ENCODE data around the gene SLC7A4.
"Not testable (repeated sequence)": the region's sequence is repeated elsewhere in the genome, so short reads cannot be mapped to it uniquely, and the experiment has no call there.

SLC7A4 gene

GRCh38 chr22:21054046-21054713 lies 21.8 kb upstream of the SLC7A4 start:
- Histone ChIP-seq H3K27ac (no peak overlapping the region), H3K9ac (0 out of 22 replicates have a peak overlapping the region, but pooled peaks of 1 of the 11 experiments have one; percentile 19), H3K4me3 (no peak overlapping the region), H3K4me1 (peaks cover 23 to 64% (median 50%) of the 10 kb centered on the region in 10 experiments), H3K36me3 (no peaks in the 10 kb centered on the region), H4K20me1 (0 out of 22 replicates have a peak, but pooled peaks cover 0 to 2% (median 0%) of the 10 kb centered on the region in 11 experiments), H3K27me3 (no peaks in the 10 kb centered on the region), H3K9me3 (replicated peaks in 1 of 11) (no peaks in the 10 kb centered on the region), H3K4me2 (peak overlapping the region in 9 of 11 experiments; percentile 18 to 88 (median 79); a peak in 18 of 22 replicates)
- no peak for TF ChIP-seq Cebpa-rat (IDR thresholded peaks at IDR 0.05)

- no peaks in the 10 kb centered on the region for H3K36me3 ChIP-seq
- H3K27me3 ChIP-seq: no peaks in the 10 kb centered on the region
- H3K4me2 ChIP-seq: no peak overlapping the region
- TF ChIP-seq Cebpa-rat (IDR thresholded peaks at IDR 0.05): no peak
- 0 out of 22 replicates have a peak, but pooled peaks cover 0 to 2% (median 0%) of the 10 kb centered on the region in 11 experiments for H4K20me1 ChIP-seq
- no peak overlapping the region for H3K27ac ChIP-seq
- H3K4me1 ChIP-seq: peaks cover 23 to 64% (median 50%) of the 10 kb centered on the region in 10 experiments
- H3K4me3 ChIP-seq: no peak overlapping the region
- H3K9ac ChIP-seq: no peak overlapping the region
- no peaks in the 10 kb centered on the region for H3K9me3 ChIP-seq (replicated peaks in 1 of 11)
These were observed 20.5 kb upstream of the SLC7A4 start for GRCh38 chr22:21052715-21053459.

DNA sequence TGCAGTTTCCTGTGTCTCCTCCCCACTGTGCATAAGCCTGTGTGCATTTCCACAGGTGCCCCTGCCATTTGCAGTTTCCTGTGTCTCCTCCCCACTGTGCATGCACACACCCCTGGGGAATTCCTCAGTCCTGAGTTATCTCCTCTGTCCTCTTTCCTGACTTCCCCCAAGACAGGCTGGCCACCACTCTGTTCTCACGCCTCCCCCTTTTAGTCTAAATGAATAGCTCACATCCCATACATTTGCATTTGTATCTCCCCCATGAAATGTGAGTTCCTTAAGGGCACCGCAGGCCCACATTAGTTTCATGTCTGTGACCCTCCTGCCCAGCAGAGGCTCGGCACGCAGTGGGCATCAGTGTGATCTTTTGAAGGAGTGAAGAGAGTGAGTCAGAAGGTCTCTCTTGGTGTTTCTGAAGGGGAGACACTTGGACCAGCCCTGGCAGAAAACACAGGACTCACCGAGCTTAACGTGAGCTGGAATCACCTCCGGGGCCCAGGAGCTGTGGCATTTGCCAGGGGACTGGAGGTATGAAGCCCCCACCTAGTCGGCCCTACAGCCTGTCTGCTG lies 19.6 kb upstream of the SLC7A4 start:
- Histone ChIP-seq H3K4me1 (peaks cover 21 to 61% (median 47%) of the 10 kb centered on the region in 10 experiments), H3K4me3 (no peak overlapping the region), H4K20me1 (0 out of 22 replicates have a peak, but pooled peaks cover 0 to 2% (median 0%) of the 10 kb centered on the region in 11 experiments), H3K36me3 (no peaks in the 10 kb centered on the region), H3K9me3 (replicated peaks in 1 of 11) (no peaks in the 10 kb centered on the region), H3K9ac (no peak overlapping the region), H3K27me3 (no peaks in the 10 kb centered on the region), H3K27ac (no peak overlapping the region), H3K4me2 (peak overlapping the region in 8 of 11 experiments; percentile 17 to 46 (median 31); a peak in 11 of 22 replicates)
- no peak for TF ChIP-seq Cebpa-rat (IDR thresholded peaks at IDR 0.05)

DNA sequence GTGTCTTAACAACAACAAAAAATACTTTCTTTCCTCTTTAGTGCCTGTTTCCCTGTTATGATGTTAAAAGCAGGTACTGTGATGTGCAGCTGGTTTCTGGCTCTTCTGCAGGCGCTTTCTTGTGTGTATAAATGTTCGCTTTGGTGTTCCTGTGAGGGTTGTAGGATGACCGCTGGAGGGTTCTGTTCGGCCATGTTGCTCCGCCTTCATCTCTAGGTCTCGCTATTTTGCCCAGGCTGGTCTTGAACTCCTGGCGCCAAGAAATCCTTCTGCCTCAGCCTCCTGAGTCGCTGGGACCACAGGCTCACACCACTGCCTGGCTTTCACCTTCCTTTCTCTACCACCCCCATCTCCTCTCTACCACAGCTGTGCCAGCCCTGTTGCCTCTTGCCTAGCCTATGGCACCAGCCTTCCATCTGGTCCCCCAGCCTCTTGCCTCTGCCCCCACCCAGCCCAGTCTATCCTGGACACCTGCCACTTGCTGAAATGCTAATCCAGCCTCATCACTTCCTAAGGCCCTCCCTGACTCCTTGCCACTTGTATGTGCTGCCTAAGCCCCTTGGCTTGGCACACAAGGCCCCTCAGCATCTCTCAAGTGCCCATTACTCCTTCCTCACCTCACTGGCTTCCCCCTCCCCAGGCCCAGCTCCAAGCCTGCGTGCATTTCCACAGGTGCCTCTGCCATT lies 18.9 kb upstream of the SLC7A4 start:
- peaks cover 15 to 54% (median 41%) of the 10 kb centered on the region in 10 experiments for H3K4me1 ChIP-seq
- no peak for TF ChIP-seq Cebpa-rat (IDR thresholded peaks at IDR 0.05)
- H3K9me3 ChIP-seq (replicated peaks in 1 of 11): no peaks in the 10 kb centered on the region
- H3K4me2 ChIP-seq: peak overlapping the region in 8 of 11 experiments; percentile 17 to 46 (median 31); a peak in 12 of 22 replicates
- H3K9ac ChIP-seq: no peak overlapping the region
- H4K20me1 ChIP-seq: 0 out of 22 replicates have a peak, but pooled peaks cover 0 to 2% (median 0%) of the 10 kb centered on the region in 11 experiments
- no peaks in the 10 kb centered on the region for H3K27me3 ChIP-seq
- no peaks in the 10 kb centered on the region for H3K36me3 ChIP-seq
- no peak overlapping the region for H3K4me3 ChIP-seq
- H3K27ac ChIP-seq: 0 out of 22 replicates have a peak overlapping the region, but pooled peaks of 1 of the 11 experiments have one; percentile 7

GRCh38 chr22:21048965-21049364 lies 16.6 kb upstream of the SLC7A4 start:
- peaks cover 20 to 54% (median 40%) of the 10 kb centered on the region in 10 experiments for H3K4me1 ChIP-seq
- not testable (repeated sequence) for H3K4me2 ChIP-seq; H3K4me3 ChIP-seq; H3K27me3 ChIP-seq; H3K9me3 ChIP-seq (replicated peaks in 1 of 11); H3K27ac ChIP-seq; H4K20me1 ChIP-seq; H3K36me3 ChIP-seq; H3K9ac ChIP-seq

GRCh38 chr22:21048448-21048847 lies 16.1 kb upstream of the SLC7A4 start:
- H3K36me3 ChIP-seq; H3K27me3 ChIP-seq; H3K4me3 ChIP-seq; H3K27ac ChIP-seq; H3K4me2 ChIP-seq; H4K20me1 ChIP-seq; H3K9me3 ChIP-seq (replicated peaks in 1 of 11); H3K9ac ChIP-seq: not testable (repeated sequence)
- peaks cover 26 to 55% (median 41%) of the 10 kb centered on the region in 10 experiments for H3K4me1 ChIP-seq

DNA sequence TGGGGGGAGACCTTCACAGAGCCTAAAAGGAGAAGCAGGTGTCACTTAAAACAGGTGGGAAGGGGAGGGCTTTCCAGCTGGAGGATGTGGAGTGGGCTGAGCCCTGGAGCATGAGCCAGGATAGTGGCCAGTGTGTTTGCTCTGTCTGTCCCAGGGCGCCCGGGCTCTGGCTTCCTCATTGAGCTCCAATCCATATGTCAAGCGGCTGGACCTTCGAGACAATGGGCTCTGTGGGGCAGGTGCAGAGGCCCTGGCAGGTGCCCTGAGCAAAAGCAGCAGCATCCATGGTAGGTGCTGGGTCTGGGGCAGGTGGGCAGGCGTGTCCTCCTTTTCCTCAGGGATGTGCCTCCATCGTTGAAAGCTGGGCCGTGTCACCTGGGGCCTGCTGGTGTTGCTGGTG lies 15.4 kb upstream of the SLC7A4 start:
- Histone ChIP-seq H3K27me3 (no peaks in the 10 kb centered on the region), H3K4me2 (no peak overlapping the region), H3K36me3 (no peaks in the 10 kb centered on the region), H3K27ac (no peak overlapping the region), H4K20me1 (peaks cover 0 to 7% (median 0%) of the 10 kb centered on the region in 11 experiments; a peak in 3 of 22 replicates), H3K4me3 (no peak overlapping the region), H3K4me1 (peaks cover 32 to 55% (median 42%) of the 10 kb centered on the region in 10 experiments), H3K9me3 (replicated peaks in 1 of 11) (no peaks in the 10 kb centered on the region), H3K9ac (no peak overlapping the region)
- TF ChIP-seq Cebpa-rat (IDR thresholded peaks at IDR 0.05): no peak

DNA sequence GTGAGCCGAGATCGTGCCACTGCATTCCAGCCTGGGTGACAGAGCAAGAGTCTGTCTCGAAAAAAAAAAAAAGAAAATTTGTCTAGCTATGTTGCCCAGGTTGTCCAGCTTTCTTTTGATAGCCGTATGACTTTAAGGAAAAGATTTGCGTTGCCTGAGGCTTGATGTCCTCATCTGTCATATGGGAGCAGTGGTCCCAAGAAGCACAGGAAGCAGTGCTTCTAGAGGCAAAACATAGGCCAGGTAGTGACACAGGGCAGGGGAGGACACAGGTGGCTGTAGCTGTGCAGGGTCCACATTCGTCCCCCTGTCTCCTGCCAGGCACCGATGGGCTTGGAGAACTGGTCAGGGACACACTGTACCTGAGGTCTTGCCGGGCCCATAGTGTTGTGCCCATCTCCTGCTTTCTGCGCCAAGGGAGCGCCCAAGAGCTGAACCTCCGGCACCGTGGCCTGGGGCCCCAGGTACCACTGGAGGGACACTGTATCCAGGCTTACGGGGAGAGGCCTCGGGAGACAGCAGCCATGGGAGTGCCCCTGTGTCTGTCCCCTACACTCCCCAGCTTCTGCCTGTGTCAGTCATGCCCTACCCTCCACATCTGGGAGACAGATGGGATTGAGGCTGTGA lies 14.8 kb upstream of the SLC7A4 start:
- H3K4me3 ChIP-seq: no peak overlapping the region
- no peaks in the 10 kb centered on the region for H3K9me3 ChIP-seq (replicated peaks in 1 of 11)
- no peak overlapping the region for H3K27ac ChIP-seq
- H3K9ac ChIP-seq: no peak overlapping the region
- peaks cover 32 to 49% (median 42%) of the 10 kb centered on the region in 10 experiments for H3K4me1 ChIP-seq
- H4K20me1 ChIP-seq: peaks cover 0 to 7% (median 0%) of the 10 kb centered on the region in 11 experiments; a peak in 3 of 22 replicates
- no peak for TF ChIP-seq Cebpa-rat (IDR thresholded peaks at IDR 0.05)
- no peaks in the 10 kb centered on the region for H3K36me3 ChIP-seq
- H3K4me2 ChIP-seq: no peak overlapping the region
- no peaks in the 10 kb centered on the region for H3K27me3 ChIP-seq
